ENCODE measurements around the gene FAM228B.

DNA sequence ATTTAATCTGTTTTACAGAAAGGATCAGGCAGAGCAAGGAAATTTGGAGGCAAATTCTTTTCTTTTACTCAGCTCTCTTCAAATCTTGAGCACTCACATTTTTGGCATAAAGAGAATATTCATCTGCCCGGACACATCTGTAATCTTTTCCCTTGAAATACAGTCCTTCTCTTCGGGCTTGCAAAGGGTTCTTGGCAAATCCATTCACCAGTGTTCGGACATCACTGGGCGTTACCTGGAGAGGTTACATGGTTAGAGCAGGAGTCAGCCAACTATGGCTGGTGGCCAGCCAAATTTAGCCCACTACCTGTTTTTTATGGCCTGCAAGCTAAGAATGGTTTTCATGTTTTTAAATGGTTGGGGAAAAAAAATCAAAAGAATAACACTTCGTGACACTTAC lies 2.2 kb upstream of the FAM228B start:
- TF ChIP-seq ZNF274 (IDR thresholded peaks at IDR 0.05; ENCODE audit: low read depth, low read length) (no peak), YY1 (IDR thresholded peaks at IDR 0.05; ENCODE audit: insufficient read depth, insufficient read length) (no peak), SUZ12 (IDR thresholded peaks at IDR 0.05; ENCODE audit: extremely low read depth, insufficient read depth, insufficient read length) (no peak)

All from NT2/D1 (cell line).